SK-N-MC (cell line): Measurements from ENCODE around the gene SLC35F3.

Experiments used
- DNase-seq: peaks from one replicate; pipeline ENCODE4 v3.0.0-alpha.2; 2011; ENCODE audit warnings: low read depth, low spot score
- H3K27ac ChIP-seq: fragments of 200-600 bp; sonication (generic); 2 replicates; pipeline ENCODE4 v1.5.1; 2016; ENCODE audit warnings: mixed run types
- H3K36me3 ChIP-seq: fragments of 200-600 bp; sonication (generic); 2 replicates; pipeline ENCODE4 v1.6.1; 2017; ENCODE audit warnings: antibody characterized with exemption, low read length, mixed read lengths; ENCODE audit not compliant: insufficient read depth
- H3K4me3 ChIP-seq: fragments of 200-600 bp; sonication (generic); 2 replicates; pipeline ENCODE4 v1.5.1; 2016
- H3K9ac ChIP-seq: fragments of 200-600 bp; sonication (generic); 2 replicates; pipeline ENCODE4 v1.8.0; 2017; ENCODE audit warnings: mixed run types, mixed read lengths; ENCODE audit not compliant: insufficient read length
- H3K9me3 ChIP-seq: fragments of 200-600 bp; sonication (generic); 2 replicates; pipeline ENCODE4 v1.6.1; 2017; ENCODE audit warnings: low read depth, mild to moderate bottlenecking, antibody characterized with exemption, low read length, moderate library complexity, mixed read lengths
- EZH2 ChIP-seq: fragments of 200-600 bp; sonication (generic); IDR thresholded peaks from one replicate; pipeline ENCODE4 v1.6.1; 2017; ENCODE audit warnings: antibody characterized with exemption
- FOXP2 ChIP-seq: optimal IDR thresholded peaks from 2 replicates; pipeline ENCODE3; 2011; ENCODE audit warnings: mild to moderate bottlenecking, moderate library complexity; ENCODE audit not compliant: insufficient read depth; ENCODE audit errors: extremely low read length, control extremely low read depth
- POLR2AphosphoS5 ChIP-seq: IDR thresholded peaks from 2 replicates; pipeline ENCODE4 v1.6.1; 2012; ENCODE audit warnings: mild to moderate bottlenecking, low read depth, low read length, borderline replicate concordance

Gene SLC35F3

DNA sequence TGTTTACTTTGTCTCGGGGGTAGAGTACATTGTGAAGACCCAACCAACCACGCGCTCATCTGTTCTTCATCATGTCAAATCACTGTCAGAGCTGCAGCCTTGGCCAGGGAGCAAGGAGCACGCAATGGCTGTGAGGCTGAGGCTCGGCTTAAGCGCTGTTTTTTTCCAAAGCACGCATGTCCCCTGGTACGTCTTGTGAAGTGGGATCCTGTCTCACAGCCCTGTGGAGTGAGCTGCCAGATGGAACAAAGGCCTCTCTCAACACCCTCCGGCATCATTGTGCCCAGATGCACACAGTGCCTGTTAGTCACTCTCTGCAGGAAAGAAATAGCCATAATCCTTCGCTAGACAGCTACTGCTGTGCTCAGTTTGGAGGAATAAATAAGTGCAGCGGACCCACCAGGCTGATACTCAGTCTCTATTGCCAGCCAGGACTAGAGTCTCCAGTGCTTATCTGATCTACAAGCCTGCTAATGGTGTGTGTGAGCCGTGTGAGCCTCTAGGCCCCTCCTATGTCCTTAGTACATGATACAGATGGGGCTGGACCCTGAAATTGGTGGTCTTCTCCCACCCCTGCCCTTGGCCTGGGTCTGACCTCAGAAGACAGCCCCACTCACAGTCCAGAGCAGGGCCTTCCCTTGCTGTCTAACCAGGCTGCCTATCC lies 377.5 kb downstream of the SLC35F3 start:
- TF ChIP-seq EZH2 (no peak), POLR2AphosphoS5 (no peak), FOXP2 (no peak)
- no peak for DNase-seq
- H3K9me3 ChIP-seq, result no peaks in the 10 kb centered on the region

DNA sequence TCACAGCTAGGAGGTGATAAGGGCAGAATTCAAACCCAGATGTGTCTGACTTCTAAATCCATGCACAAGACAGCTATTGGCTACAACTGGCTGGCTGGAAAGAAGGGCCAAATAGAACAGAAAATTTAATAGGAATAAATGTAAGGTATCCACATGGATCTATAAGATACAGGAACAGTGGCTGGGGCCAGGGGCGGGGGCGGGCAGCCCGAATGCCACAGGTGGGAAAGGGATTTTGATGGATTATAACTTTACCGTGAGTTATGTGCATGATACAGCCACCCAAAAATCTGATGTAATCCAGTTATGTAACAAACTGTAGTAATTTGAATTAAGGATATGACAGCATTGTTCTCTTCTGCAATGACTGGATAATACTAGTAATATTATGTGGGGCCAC lies 381.7 kb downstream of the SLC35F3 start:
- no peak for DNase-seq
- Histone ChIP-seq H3K9me3 (peaks cover 3% of the 10 kb centered on the region; the same call in 1 of the 2 replicates), H3K27ac (no peak overlapping the region), H3K36me3 (no peaks in the 10 kb centered on the region), H3K4me3 (no peak overlapping the region), H3K9ac (no peak overlapping the region)
- TF ChIP-seq EZH2 (no peak), POLR2AphosphoS5 (no peak), FOXP2 (no peak)

More for the DNA sequence above, 377.5 kb downstream of the SLC35F3 start:
- no peak overlapping the region for H3K27ac ChIP-seq
- H3K36me3 ChIP-seq, result no peaks in the 10 kb centered on the region
- H3K9ac ChIP-seq, result no peak overlapping the region
- H3K4me3 ChIP-seq, result no peak overlapping the region

DNA sequence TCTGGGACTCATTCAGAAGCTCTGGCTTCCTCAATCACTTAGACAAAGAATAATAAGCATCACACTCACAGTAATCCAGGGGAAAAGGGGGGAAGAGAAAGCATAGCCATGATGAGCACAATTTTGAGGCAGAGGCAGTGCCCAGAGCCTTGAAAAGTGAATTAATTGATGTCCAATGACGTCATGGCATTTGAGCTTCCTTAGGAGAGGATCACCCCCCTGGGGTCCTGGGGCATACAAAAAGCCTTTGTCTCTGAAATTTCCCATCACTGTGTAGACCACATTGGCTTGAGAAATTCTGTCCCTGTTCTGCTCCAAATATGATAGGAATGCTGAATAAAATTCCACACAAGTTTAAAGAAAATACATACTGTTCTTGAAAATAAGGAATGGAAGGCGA lies 384.5 kb downstream of the SLC35F3 start:
- peaks cover 3% of the 10 kb centered on the region; the same call in 1 of the 2 replicates for H3K9me3 ChIP-seq
- no peaks in the 10 kb centered on the region for H3K36me3 ChIP-seq
- no peak overlapping the region for H3K27ac ChIP-seq
- H3K4me3 ChIP-seq, result no peak overlapping the region
- no peak overlapping the region for H3K9ac ChIP-seq
- no peak for DNase-seq
- no peak for TF ChIP-seq FOXP2
- TF ChIP-seq EZH2, result no peak
- no peak for TF ChIP-seq POLR2AphosphoS5

DNA sequence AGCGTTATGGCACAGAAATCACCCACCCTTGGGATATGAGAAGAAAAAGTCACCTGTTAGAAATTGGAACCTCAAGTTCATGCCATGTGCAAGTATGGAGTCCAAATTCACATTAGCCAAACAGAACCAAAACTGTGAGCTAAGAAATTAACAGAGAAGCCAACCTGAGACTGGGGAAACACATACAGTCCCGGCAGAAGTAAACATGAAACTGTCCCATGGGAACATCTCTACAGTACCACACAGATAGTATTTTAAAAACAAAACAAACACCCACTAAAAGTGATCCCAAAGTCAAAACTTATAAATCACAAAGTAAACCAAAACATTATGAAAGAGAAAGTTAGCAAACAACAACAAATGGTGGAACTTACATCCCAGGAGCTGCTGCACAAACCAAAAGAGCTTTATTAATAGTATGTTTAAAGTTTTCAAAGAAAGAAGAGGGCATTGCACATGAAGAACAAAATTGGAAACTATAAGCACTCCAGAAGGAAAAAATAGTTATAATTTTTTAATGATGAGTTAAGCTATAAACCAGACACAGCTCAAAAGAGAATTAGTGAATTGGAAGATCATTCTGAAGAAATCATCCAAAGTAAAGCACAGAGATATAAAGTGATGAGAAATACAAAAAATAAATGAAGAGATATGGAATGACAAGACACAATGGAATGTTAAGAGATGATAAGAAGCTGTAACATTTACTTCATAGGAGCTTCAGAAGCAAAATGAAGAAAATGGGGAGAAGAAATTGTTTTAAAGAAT lies 385.2 kb downstream of the SLC35F3 start:
- TF ChIP-seq FOXP2 (no peak), POLR2AphosphoS5 (no peak), EZH2 (no peak)
- Histone ChIP-seq H3K9ac (no peak overlapping the region), H3K4me3 (no peak overlapping the region), H3K27ac (no peak overlapping the region), H3K36me3 (no peaks in the 10 kb centered on the region), H3K9me3 (peaks cover 3% of the 10 kb centered on the region; the same call in 1 of the 2 replicates)
- no peak for DNase-seq

DNA sequence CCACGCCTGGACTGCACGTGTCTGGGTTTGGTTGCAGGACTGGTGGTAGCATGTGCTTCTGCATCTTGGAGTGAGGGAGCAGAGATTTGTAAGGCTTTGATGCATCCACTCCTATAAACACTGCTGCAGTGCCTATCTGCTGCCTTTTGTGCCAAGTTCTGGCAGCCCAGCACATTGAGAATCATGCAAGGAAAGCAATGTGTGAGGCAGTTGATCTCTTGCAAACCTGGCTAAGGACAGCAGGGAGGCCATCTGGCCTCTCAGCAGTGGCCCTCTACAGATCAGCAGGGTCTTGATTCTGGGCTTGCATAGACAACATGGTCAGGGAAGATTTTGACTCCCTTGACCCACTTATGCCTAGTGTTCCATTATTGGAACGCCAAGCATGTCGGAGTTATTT lies 387.5 kb downstream of the SLC35F3 start:
- Histone ChIP-seq H3K36me3 (no peaks in the 10 kb centered on the region), H3K27ac (no peak overlapping the region), H3K9ac (no peak overlapping the region), H3K4me3 (no peak overlapping the region), H3K9me3 (peaks cover 3% of the 10 kb centered on the region; the same call in 1 of the 2 replicates)
- no peak for TF ChIP-seq EZH2
- TF ChIP-seq POLR2AphosphoS5, result no peak
- TF ChIP-seq FOXP2, result no peak
- no peak for DNase-seq

DNA sequence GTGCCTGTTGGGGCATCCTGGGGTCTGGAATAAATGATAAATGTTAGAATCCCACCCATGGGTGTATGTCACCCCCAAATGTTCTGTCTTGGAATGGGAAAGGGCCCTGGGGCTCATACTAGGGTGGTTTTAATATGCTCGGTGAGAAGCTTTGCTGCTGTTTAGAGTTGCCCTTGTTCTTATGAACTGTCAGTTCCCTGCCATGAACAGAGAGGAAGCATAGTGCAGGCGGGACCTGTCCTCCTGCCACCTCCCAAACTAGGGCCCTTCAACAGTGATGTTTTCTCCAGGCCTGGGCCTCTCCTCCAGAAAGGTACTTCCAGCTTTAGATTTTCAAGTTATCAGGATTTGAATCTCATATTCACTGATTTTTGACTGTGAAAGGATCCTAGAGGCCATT lies 388.1 kb downstream of the SLC35F3 start:
- Histone ChIP-seq H3K4me3 (no peak overlapping the region), H3K27ac (no peak overlapping the region), H3K9ac (no peak overlapping the region), H3K36me3 (no peaks in the 10 kb centered on the region), H3K9me3 (peaks cover 3% of the 10 kb centered on the region; the same call in 1 of the 2 replicates)
- no peak for DNase-seq
- TF ChIP-seq FOXP2 (no peak), EZH2 (no peak)

DNA sequence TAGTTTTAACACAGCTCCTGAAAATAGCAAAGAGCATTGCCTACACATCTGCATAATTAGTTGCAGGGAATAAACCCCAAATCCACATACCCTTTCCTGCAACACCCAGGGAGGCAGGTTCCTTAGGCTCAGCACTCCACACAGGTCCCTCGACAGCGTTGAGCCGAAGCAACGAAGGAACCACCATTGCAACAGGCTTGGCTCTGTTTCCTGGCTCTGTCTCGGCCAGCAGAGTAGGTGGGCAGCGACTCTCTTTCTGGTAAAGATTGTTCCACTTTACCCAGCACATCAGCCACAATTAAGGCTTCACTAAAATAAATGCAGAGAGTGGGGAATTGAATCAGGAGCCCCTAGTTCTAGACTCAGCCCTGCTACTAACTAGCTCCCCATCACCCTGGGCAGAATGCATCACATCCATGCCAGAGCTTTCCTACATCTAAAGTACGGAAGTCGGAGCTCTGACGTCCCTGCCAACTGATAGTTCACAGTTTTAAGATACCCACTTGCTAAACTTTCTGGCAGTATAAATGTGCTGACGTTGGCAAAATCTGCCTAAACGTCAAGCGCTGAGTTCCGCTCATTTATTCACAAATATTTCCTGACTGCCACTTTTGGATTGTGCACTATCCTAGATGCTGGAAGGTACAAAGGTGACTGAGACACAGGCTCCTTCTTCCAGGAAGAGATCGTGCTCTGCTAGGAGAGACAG lies 389.8 kb downstream of the SLC35F3 start:
- no peak for TF ChIP-seq POLR2AphosphoS5
- TF ChIP-seq EZH2, result no peak
- no peak for TF ChIP-seq FOXP2
- peak overlapping the region; percentile 28 for H3K9ac ChIP-seq
- H3K27ac ChIP-seq, result peak overlapping the region; percentile 39
- peaks cover 3% of the 10 kb centered on the region; the same call in 1 of the 2 replicates for H3K9me3 ChIP-seq
- H3K4me3 ChIP-seq, result peak overlapping the region; percentile 62
- peak; percentile 42 for DNase-seq
- H3K36me3 ChIP-seq, result no peaks in the 10 kb centered on the region

DNA sequence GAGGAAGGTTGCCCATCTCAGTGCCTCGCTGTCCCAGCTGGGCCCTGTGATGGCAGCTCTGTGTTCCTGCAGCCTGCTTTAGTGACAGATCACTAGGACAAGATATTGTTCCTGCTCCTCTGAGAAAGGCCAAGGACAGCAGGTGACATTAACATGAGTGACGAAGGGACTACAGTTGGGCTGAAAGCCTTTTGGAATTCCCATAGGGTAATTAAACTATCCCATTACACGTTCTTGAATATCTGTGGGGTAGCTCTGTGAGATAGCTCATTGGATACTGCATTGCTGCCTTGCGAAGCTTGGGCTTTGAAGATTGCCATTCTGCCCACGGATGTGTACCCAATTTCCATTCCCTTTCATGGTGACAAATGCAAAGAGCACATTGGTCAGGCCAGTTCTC lies 390.6 kb downstream of the SLC35F3 start:
- no peak for DNase-seq
- H3K36me3 ChIP-seq, result no peaks in the 10 kb centered on the region
- no peak overlapping the region for H3K9ac ChIP-seq
- no peak overlapping the region for H3K27ac ChIP-seq
- H3K9me3 ChIP-seq, result no peaks in the 10 kb centered on the region; the same call in 1 of the 2 replicates
- no peak overlapping the region for H3K4me3 ChIP-seq
- no peak for TF ChIP-seq FOXP2
- TF ChIP-seq POLR2AphosphoS5, result no peak
- no peak for TF ChIP-seq EZH2

DNA sequence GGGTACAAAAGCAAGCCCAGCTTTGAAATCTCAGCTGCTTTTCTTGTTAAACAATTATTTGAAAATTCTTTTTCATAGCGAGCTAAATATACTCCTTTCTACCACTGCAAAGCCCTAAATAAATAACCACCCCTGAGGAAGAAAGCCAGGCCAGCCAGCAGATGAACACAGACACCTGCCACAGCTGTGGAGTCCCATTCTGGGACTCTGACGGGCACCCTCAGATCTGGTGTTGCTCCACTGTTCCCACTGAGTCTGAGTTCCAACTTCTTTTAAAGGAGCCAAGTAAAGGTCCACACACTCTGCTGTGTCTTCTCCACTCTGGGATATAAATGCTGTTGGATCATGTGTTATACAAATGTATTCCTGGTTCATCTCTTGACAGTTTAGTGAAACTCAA lies 391.1 kb downstream of the SLC35F3 start:
- H3K27ac ChIP-seq, result no peak overlapping the region
- no peak for DNase-seq
- H3K4me3 ChIP-seq, result no peak overlapping the region
- TF ChIP-seq EZH2 (no peak), FOXP2 (no peak)
- H3K9ac ChIP-seq, result no peak overlapping the region
- H3K9me3 ChIP-seq, result no peaks in the 10 kb centered on the region
- no peaks in the 10 kb centered on the region for H3K36me3 ChIP-seq
